PFSK-1 (cell line): Measurements from ENCODE around the gene BPGM.

Experiments used
- FOXP2 ChIP-seq: optimal IDR thresholded peaks from 2 replicates; pipeline ENCODE3; 2011; ENCODE audit warnings: borderline replicate concordance, control low read depth, inconsistent platforms; ENCODE audit not compliant: insufficient read depth; ENCODE audit errors: extremely low read length, extremely low read depth
- POLR2AphosphoS5 ChIP-seq: IDR thresholded peaks from 2 replicates; pipeline ENCODE4 v1.6.1; 2012; ENCODE audit warnings: low read depth, mild to moderate bottlenecking, control low read depth, low read length, moderate library complexity
- SIN3A ChIP-seq: IDR thresholded peaks from 2 replicates; pipeline ENCODE4 v1.6.1; 2012; ENCODE audit warnings: mild to moderate bottlenecking, low read length, moderate library complexity, borderline replicate concordance; ENCODE audit not compliant: insufficient read depth
- TAF1 ChIP-seq: IDR thresholded peaks from 2 replicates; pipeline ENCODE4 v1.6.1; 2012; ENCODE audit warnings: low read length, control low read depth, borderline replicate concordance; ENCODE audit not compliant: insufficient read depth
- TF ChIP-seq, protein P1 (sequence below), 2 experiments: IDR thresholded peaks; 2 replicates each; pipeline versions ENCODE4 v1.6.1 to v1.8.0; 2011 to 2012; ENCODE audit warnings: low read depth in 2 of 2, low read length in 2 of 2, control low read depth in 1 of 2, inconsistent platforms in 1 of 2, mild to moderate bottlenecking in 1 of 2, moderate library complexity in 1 of 2; ENCODE audit not compliant: insufficient read depth in 1 of 2

DNA sequence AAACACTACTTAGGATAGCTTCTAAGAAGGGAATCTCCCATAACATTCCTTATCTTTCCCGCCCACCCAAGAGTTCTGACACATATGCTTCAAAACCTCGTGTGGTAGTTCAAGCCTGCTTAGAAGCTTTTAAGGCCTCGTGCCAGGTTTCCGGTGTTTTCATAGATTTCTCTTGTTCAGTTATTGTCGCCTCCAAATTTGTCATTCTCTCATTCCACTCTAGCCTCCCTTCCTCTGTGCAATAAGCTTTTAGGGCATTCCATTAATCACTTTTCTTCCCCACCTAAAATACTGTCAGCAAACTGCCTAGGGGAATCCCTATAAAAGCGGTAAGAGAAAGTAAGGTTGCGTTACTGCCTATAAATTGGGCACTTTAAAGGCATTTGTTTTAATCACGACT is 718 bp upstream of the BPGM start:
- TF ChIP-seq, protein P1, sequence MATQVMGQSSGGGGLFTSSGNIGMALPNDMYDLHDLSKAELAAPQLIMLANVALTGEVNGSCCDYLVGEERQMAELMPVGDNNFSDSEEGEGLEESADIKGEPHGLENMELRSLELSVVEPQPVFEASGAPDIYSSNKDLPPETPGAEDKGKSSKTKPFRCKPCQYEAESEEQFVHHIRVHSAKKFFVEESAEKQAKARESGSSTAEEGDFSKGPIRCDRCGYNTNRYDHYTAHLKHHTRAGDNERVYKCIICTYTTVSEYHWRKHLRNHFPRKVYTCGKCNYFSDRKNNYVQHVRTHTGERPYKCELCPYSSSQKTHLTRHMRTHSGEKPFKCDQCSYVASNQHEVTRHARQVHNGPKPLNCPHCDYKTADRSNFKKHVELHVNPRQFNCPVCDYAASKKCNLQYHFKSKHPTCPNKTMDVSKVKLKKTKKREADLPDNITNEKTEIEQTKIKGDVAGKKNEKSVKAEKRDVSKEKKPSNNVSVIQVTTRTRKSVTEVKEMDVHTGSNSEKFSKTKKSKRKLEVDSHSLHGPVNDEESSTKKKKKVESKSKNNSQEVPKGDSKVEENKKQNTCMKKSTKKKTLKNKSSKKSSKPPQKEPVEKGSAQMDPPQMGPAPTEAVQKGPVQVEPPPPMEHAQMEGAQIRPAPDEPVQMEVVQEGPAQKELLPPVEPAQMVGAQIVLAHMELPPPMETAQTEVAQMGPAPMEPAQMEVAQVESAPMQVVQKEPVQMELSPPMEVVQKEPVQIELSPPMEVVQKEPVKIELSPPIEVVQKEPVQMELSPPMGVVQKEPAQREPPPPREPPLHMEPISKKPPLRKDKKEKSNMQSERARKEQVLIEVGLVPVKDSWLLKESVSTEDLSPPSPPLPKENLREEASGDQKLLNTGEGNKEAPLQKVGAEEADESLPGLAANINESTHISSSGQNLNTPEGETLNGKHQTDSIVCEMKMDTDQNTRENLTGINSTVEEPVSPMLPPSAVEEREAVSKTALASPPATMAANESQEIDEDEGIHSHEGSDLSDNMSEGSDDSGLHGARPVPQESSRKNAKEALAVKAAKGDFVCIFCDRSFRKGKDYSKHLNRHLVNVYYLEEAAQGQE (IDR thresholded peaks at IDR 0.05; ENCODE audit: insufficient read depth in 1 of 2, low read depth in 2 of 2, low read length in 2 of 2): no peak
- TF ChIP-seq SIN3A (no peak), POLR2AphosphoS5 (no peak), TAF1 (no peak), FOXP2 (no peak)
